NT2/D1 (cell line): Measurements from ENCODE around the gene MTERF1.

Source experiments
- SUZ12 ChIP-seq: IDR thresholded peaks from 2 replicates; pipeline ENCODE4 v1.6.1; 2011; ENCODE audit not compliant: insufficient read length, insufficient read depth; ENCODE audit errors: extremely low read depth
- YY1 ChIP-seq: IDR thresholded peaks from 2 replicates; pipeline ENCODE4 v1.6.1; 2011; ENCODE audit not compliant: insufficient read length, insufficient read depth
- ZNF274 ChIP-seq: IDR thresholded peaks from 2 replicates; pipeline ENCODE4 v1.6.1; 2011; ENCODE audit warnings: mild to moderate bottlenecking, low read depth, low read length

- no peak for TF ChIP-seq YY1
- TF ChIP-seq SUZ12, result no peak
- TF ChIP-seq ZNF274, result no peak
Measured at GRCh38 chr7:91865511-91865910, 15.0 kb downstream of the MTERF1 start.
